ENCODE data around the gene RETREG2. TPM values are rescaled to one million over a fixed set of nuclear protein-coding genes. Genes with fewer than 3 reads are reported as not detected.

RETREG2 gene
- total and polyA plus RNA-seq, 2 of the 4 experiments (the other 2 are of a cell fraction) = 45.2 to 51.1 TPM

DNA sequence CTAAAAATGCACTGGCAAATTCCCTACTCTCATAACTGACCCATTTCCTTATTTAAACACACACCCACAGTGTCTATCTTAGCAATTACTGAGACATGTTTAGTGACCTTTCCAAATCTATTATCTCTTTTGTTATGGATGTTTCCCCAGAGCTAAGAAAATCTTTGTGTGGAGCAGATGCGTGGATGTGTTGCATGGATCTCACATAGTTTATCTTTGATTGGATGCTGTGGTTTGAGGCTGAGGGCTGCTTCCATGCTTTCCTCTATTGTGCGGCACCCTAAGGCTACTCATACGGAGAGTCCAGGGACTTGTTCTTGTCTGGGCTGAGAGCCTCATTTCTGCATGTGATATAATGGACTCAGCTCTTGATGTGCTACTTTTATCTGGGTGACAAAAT is 56.3 kb downstream of the RETREG2 start:
- no peaks in the 10 kb centered on the region for H3K9me1 ChIP-seq (ENCODE audit: insufficient read depth, low read length)
- H3K4me2 ChIP-seq (ENCODE audit: low read depth, low read length) = no peak overlapping the region
- H3K79me1 ChIP-seq (ENCODE audit: low read depth in 1 of 2, low read length in 2 of 2) = peaks cover 23 to 29% of the 10 kb centered on the region in 2 experiments
- no peak overlapping the region for H2BK20ac ChIP-seq (ENCODE audit: low read depth, low read length)
- no peaks in the 10 kb centered on the region for H4K20me1 ChIP-seq (ENCODE audit: insufficient read depth, low read length)
- H4K91ac ChIP-seq (ENCODE audit: insufficient read depth, low read depth, low read length) = no peak overlapping the region
- no peak overlapping the region for H2AK5ac ChIP-seq (ENCODE audit: low read depth, low read length)
- POLR2A ChIA-PET (ENCODE audit: unreplicated experiment) = no interaction called here
- WGBS, 2 experiments (ENCODE audit: extremely low coverage in 2 of 2, insufficient read length in 1 of 2) = no CpG with 5 or more reads among the region's 3 CpGs
- dilution Hi-C loops (cut with HindIII; ENCODE audit: low sequenced_read_pairs, unreplicated experiment) (no loop called here), intact Hi-C loops (cut with micrococcal nuclease) (no loop called here), in situ Hi-C loops (cut with MboI; ENCODE audit: low sequenced_read_pairs) (no loop called here)
- no peak overlapping the region for H3K14ac ChIP-seq (replicated peaks; ENCODE audit: low read depth, low read length)
- no peak overlapping the region for H2AFZ ChIP-seq (replicated peaks; ENCODE audit: low read length, poor library complexity)
- no peak overlapping the region for H3K27ac ChIP-seq (ENCODE audit: insufficient read depth, low read length)
- H2BK5ac ChIP-seq (ENCODE audit: low read depth, low read length, poor library complexity, severe bottlenecking) = no peak overlapping the region
- H4K8ac ChIP-seq (ENCODE audit: low read depth in 2 of 2, low read length in 2 of 2) = no peak overlapping the region
- H3K4me1 ChIP-seq (ENCODE audit: control insufficient read depth, insufficient read depth, low read length) = no peaks in the 10 kb centered on the region
- H3K4me3 ChIP-seq (ENCODE audit: insufficient read depth, low read depth, low read length) = no peak overlapping the region
- H3K4ac ChIP-seq (ENCODE audit: low read depth, low read length) = no peak overlapping the region
- ATAC-seq (ENCODE audit: low read depth) (no peak), DNase-seq (no peak)
- TF ChIP-seq FOS (IDR thresholded peaks at IDR 0.05; ENCODE audit: low read depth, low read length) = no peak
- no peak for TF ChIP-seq SMC3 (IDR thresholded peaks at IDR 0.05; ENCODE audit: low read depth, low read length)
- TF ChIP-seq BHLHE40 (IDR thresholded peaks at IDR 0.05; ENCODE audit: low read depth, low read length) = no peak
- TF ChIP-seq CTCF (conservative IDR thresholded peaks at IDR 0.05; ENCODE audit: low read depth, low read length) = no peak
- TF ChIP-seq RAD21 (IDR thresholded peaks at IDR 0.05; ENCODE audit: low read length) = no peak
- TF ChIP-seq ELK1 (IDR thresholded peaks at IDR 0.05; ENCODE audit: borderline replicate concordance, low read depth, low read length) = no peak
- TF ChIP-seq USF2 (IDR thresholded peaks at IDR 0.05; ENCODE audit: low read depth, low read length) = no peak
- TF ChIP-seq MAZ (IDR thresholded peaks at IDR 0.05; ENCODE audit: borderline replicate concordance, low read depth, low read length) = no peak
- no peak for TF ChIP-seq CHD1 (IDR thresholded peaks at IDR 0.05; ENCODE audit: low read depth, low read length)
- no peak for TF ChIP-seq MAFK (IDR thresholded peaks at IDR 0.05; ENCODE audit: low read depth, low read length)
- no peak for TF ChIP-seq RCOR1 (IDR thresholded peaks at IDR 0.05; ENCODE audit: insufficient replicate concordance, low read length)
- TF ChIP-seq MXI1 (IDR thresholded peaks at IDR 0.05; ENCODE audit: borderline replicate concordance, low read depth, low read length) = no peak
- TF ChIP-seq POLR2A (IDR thresholded peaks at IDR 0.05; ENCODE audit: low read depth, low read length) = no peak
- no peak for TF ChIP-seq RFX5 (IDR thresholded peaks at IDR 0.05; ENCODE audit: low read depth, low read length)
- TF ChIP-seq NFE2L2 (IDR thresholded peaks at IDR 0.05; ENCODE audit: low read depth, low read length) = no peak
- TF ChIP-seq CEBPB (IDR thresholded peaks at IDR 0.05; ENCODE audit: low read depth, low read length) = no peak
- no peak overlapping the region for H2BK15ac ChIP-seq (ENCODE audit: low read depth, low read length)
- H3K9ac ChIP-seq (ENCODE audit: low read depth, low read length) = no peak overlapping the region
- H2AK9ac ChIP-seq (replicated peaks; ENCODE audit: low read depth, low read length, poor library complexity) = no peak overlapping the region
- no peak overlapping the region for H3K23ac ChIP-seq (ENCODE audit: low read depth, low read length)
- H3K18ac ChIP-seq (ENCODE audit: low read depth, low read length) = no peak overlapping the region
- CTCF ChIA-PET = interaction anchor here (0.8 kb wide), 1 partner anchor 11 kb away, joined by 3 read pairs; the partner anchor contains the start of genes GLB1L and STK16
- peaks cover 52% of the 10 kb centered on the region for H3K36me3 ChIP-seq (ENCODE audit: control insufficient read depth, insufficient read depth, low read length)
- no peaks in the 10 kb centered on the region for H3K9me3 ChIP-seq (ENCODE audit: control insufficient read depth, insufficient read depth, low read length)
- BruUV-seq (replicated peaks) = no TSS peak
- H3K56ac ChIP-seq (ENCODE audit: extremely low read depth, insufficient read depth, low read length) = no peak overlapping the region
- no peak overlapping the region for H2BK120ac ChIP-seq (ENCODE audit: low read depth, low read length)
- H3K27me3 ChIP-seq (ENCODE audit: control insufficient read depth, insufficient read depth, low read length) = no peaks in the 10 kb centered on the region
- H4K5ac ChIP-seq (ENCODE audit: low read depth, low read length) = no peak overlapping the region

All from IMR-90 (cell line).